Measurements from ENCODE around the gene CHAT. TPM values are rescaled to one million over a fixed set of nuclear protein-coding genes. Genes with fewer than 3 reads are reported as not detected.

The CHAT gene
- total and polyA plus RNA-seq, 2 donors (not counting 3 experiments of a cell fraction or from before 2014, with no cell fraction given): not detected

DNA sequence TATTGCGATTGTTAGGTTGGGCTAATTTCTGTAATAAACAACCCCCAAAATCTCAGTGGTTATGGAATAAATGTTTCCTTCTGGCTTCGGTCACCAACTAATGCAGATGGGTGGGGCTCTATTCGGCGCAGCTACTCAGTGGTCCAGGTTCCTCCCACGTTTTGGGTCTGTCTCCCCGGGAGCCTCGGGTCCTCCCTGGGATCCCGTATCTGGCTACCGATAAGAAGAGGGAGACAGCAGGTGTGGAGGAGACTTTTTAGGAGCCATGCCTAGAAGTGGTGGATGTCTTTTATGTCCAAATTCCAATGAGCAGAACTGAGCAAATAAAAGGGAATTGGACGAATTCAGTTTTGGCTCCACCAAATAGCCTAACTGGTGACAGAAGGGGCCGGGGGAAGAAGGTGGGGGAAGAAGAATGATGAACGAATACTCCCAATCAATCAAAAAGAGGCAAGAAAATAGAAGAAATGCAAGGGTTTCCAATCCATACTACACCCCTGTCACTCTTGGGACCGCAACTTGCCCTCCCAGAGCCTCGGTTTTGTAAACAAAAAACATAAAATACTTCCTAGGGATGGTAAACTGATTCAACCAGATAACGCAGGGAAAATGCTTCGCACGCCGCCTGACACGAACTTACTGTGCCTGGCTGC lies 65.1 kb downstream of the CHAT start:
- H4K20me1 ChIP-seq (replicated peaks; ENCODE audit: control insufficient read depth, extremely low read depth, insufficient read depth, low read length): no peaks in the 10 kb centered on the region
- peak overlapping the region; percentile 39 for H2AFZ ChIP-seq (ENCODE audit: low read depth, low read length)
- TF ChIP-seq, protein P1, sequence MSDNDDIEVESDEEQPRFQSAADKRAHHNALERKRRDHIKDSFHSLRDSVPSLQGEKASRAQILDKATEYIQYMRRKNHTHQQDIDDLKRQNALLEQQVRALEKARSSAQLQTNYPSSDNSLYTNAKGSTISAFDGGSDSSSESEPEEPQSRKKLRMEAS (IDR thresholded peaks at IDR 0.05; ENCODE audit: insufficient read depth, insufficient read length): no peak
- TF ChIP-seq POLR2AphosphoS5 (IDR thresholded peaks at IDR 0.05; ENCODE audit: insufficient read depth, low read depth, low read length) (no peak), JUN (IDR thresholded peaks at IDR 0.05; ENCODE audit: borderline replicate concordance, insufficient read depth, insufficient read length, low read depth) (no peak), MYC (IDR thresholded peaks at IDR 0.05; ENCODE audit: low read depth, low read length) (no peak), POLR2A (IDR thresholded peaks at IDR 0.05; ENCODE audit: low read depth, low read length) (no peak), GATA2 (IDR thresholded peaks at IDR 0.05; ENCODE audit: insufficient read depth, insufficient read length, low read depth, low read length) (no peak), FOS (IDR thresholded peaks at IDR 0.05; ENCODE audit: borderline replicate concordance, insufficient read depth, low read length) (no peak), EZH2 (IDR thresholded peaks at IDR 0.05; ENCODE audit: borderline replicate concordance, low read depth, low read length, severe bottlenecking) (no peak)
- TF ChIP-seq, protein P2, sequence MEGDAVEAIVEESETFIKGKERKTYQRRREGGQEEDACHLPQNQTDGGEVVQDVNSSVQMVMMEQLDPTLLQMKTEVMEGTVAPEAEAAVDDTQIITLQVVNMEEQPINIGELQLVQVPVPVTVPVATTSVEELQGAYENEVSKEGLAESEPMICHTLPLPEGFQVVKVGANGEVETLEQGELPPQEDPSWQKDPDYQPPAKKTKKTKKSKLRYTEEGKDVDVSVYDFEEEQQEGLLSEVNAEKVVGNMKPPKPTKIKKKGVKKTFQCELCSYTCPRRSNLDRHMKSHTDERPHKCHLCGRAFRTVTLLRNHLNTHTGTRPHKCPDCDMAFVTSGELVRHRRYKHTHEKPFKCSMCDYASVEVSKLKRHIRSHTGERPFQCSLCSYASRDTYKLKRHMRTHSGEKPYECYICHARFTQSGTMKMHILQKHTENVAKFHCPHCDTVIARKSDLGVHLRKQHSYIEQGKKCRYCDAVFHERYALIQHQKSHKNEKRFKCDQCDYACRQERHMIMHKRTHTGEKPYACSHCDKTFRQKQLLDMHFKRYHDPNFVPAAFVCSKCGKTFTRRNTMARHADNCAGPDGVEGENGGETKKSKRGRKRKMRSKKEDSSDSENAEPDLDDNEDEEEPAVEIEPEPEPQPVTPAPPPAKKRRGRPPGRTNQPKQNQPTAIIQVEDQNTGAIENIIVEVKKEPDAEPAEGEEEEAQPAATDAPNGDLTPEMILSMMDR (IDR thresholded peaks at IDR 0.05; ENCODE audit: extremely low read depth in 1 of 2, insufficient read depth in 1 of 2, low read depth in 1 of 2, low read length in 2 of 2): no peak
- intact Hi-C loops (cut with micrococcal nuclease): no loop called here
- no TSS peak for BruUV-seq (replicated peaks)
- H3K9ac ChIP-seq (replicated peaks; ENCODE audit: extremely low read depth, insufficient read depth, low read length): no peak overlapping the region
- FAIRE-seq: no peak
- dilution Hi-C loops (cut with MboI; ENCODE audit: extremely low pct_ligation_motif_present, low sequenced_read_pairs): no loop called here
- H3K4me2 ChIP-seq (ENCODE audit: insufficient read depth, low read length): peak overlapping the region; percentile 59
- no peak for DNase-seq (ENCODE audit: low read depth, low spot score)
- no peaks in the 10 kb centered on the region for H3K9me3 ChIP-seq (replicated peaks; ENCODE audit: control insufficient read depth, insufficient read depth, low read length)
- H3K4me3 ChIP-seq (replicated peaks in 1 of 3; ENCODE audit: insufficient read depth in 1 of 3, low read depth in 1 of 3, low read length in 3 of 3): no peak overlapping the region
- CTCF ChIA-PET: no interaction called here
- H3K9me1 ChIP-seq (replicated peaks; ENCODE audit: control insufficient read depth, extremely low read depth, insufficient read depth, low read length): no peaks in the 10 kb centered on the region
- H3K27me3 ChIP-seq (ENCODE audit: control insufficient read depth in 2 of 2, insufficient read depth in 2 of 2, low read length in 2 of 2): peaks cover 6 to 30% of the 10 kb centered on the region in 2 experiments
- POLR2A ChIA-PET: no interaction called here
- H3K4me1 ChIP-seq (ENCODE audit: control insufficient read depth, extremely low read depth, insufficient read depth, low read length): peaks cover 3% of the 10 kb centered on the region
- H3K79me2 ChIP-seq (ENCODE audit: control insufficient read depth, insufficient read depth, low read length): no peaks in the 10 kb centered on the region
- no peaks in the 10 kb centered on the region for H3K36me3 ChIP-seq (ENCODE audit: control insufficient read depth in 2 of 2, extremely low read depth in 1 of 2, insufficient read depth in 2 of 2, low read length in 2 of 2)
- H3K27ac ChIP-seq (ENCODE audit: insufficient read depth, low read depth, low read length): no peak overlapping the region
